Caki2 (cell line): ENCODE data around the gene ZNF407. TPM values are rescaled to one million over a fixed set of nuclear protein-coding genes. Genes with fewer than 3 reads are reported as not detected.
A peak's percentile ranks its signal among the peaks of the same experiment; 100 is the strongest.

Source experiments
- DNase-seq: peaks from one replicate; pipeline ENCODE4 v3.0.0-alpha.2; 2015; ENCODE audit warnings: low read depth
- in situ Hi-C: cut with HindIII; loops from 2 replicates; pipeline ENCODE4 v1.10.0; 2016; ENCODE audit warnings: low sequenced_read_pairs, low pct_unique_long_range_greater_than_20kb, mixed read lengths
- total RNA-seq: library from RNA; depleted of rRNA; stranded (reverse); fragments of >200 nt; shearing (Covaris generic); gene quantifications from 2 replicates; pipeline ENCODE4 v1.2.3, GENCODE V29; 2014; ENCODE audit warnings: low replicate concordance

Gene ZNF407
- total RNA-seq, 1 experiment from 2014 or later = 1.3 TPM

- in situ Hi-C loops = no loop called here
- DNase-seq = no peak
Measured at GRCh38 chr18:74826572-74826971, 228.9 kb downstream of the ZNF407 start.

GRCh38 chr18:74828200-74828599 is 230.5 kb downstream of the ZNF407 start:
- in situ Hi-C loops = no loop called here
- no peak for DNase-seq

GRCh38 chr18:74831571-74832250 is 234.0 kb downstream of the ZNF407 start:
- in situ Hi-C loops = no loop called here

DNA sequence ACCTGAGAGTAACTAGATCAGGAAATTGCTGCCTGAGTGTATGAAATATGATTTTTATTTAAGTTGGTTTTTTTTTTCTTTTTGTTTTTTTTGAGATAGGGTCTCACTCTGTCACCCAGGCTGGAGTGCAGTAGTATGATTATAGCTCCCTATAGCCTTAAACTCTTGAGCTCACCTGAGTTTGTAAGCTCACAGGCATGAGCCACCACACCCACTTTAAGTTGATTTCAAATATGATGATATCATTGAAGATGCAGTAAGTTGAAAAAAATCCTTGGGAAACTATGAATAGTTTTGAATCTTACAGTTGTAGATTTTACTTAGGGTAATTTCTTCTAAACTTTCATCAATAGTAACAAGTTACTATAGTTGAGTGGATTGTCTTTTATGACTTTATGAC is 234.7 kb downstream of the ZNF407 start:
- in situ Hi-C loops = no loop called here
- DNase-seq = no peak

More at GRCh38 chr18:74831571-74832250, 234.0 kb downstream of the ZNF407 start:
- no peak for DNase-seq

- in situ Hi-C loops = no loop called here
- no peak for DNase-seq
Measured at GRCh38 chr18:74832999-74833398, 235.3 kb downstream of the ZNF407 start.

DNA sequence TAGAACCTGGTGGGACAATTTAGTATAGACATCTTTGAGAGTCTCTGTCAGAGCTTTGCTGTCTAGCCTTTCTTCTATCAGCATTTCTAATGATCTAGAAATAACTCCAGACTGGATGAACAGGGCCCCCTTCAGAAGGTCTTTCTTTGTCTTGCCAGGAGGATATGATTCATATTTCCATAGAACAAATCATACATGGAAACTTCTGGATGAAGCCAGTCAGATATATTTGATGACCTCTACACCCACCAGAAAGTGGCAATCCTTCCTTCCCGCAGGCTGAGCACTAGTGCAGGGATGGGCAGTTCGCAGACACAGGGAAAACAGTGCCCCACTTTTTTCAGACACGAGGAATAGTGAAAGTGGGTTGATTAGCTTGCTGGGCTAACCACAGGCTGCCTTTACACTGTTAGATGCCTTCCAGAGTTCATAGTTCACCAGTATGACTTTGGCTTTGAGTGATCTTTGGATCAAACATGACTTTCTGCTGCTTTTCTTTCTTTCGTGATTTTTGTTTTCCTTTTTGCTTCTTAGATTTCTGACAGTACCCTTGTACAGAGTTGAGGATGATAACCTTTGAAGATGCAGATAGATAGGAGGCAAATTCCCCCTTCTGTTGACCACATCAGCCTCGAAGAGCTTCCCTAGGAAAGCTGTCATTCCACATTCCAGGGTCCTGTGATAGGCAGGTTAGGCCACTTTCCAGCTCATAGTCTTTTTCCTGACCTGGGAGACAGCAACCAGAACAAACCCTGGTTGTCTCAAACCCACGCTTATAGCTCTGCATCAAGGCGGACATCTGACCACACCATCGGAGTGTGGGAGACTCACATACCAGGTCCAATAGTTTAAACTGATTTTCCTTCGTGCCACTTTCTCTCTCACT is 237.0 kb downstream of the ZNF407 start:
- in situ Hi-C loops = no loop called here
- no peak for DNase-seq

DNA sequence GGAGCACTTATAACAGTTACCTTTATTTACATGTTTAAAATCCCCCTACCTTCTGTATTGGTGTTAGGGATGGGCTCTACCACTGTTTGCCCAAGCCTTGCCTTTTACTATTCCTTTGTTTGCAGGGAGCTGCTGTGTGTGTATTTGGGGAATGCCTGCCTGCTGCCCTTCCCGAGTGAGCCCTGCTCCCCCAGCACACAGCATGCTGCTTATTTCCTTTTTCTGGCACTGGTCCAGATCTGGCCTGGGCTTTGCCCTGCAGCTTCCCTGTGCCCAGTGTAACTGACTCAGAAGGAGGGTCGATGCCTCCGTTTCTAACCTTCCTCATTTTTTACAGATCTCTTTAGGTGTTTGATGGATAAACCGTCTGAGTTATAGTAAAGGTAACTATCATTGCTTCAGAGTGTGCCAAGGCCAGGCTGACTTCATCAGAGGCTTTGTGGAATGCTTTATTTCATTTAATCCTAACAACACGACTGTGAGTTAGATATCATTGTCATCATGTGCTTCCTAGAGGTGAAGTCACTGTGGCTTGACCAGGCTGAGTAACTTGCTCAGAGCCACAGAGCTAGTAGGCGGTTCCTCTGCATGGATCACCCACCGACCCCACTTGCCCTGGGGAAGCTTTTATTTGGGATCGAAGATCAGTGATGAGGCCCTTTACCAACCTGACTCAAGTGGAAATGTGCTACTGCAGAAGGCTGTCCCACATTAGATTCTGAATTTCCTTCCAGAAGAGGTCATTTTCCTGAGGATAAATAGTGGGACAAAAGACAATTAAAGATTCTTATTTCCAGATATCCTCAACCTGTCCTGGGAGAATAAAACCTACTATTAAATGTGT is 238.8 kb downstream of the ZNF407 start:
- peak; percentile 13 for DNase-seq
- in situ Hi-C loops = no loop called here

GRCh38 chr18:74840492-74841167 is 243.0 kb downstream of the ZNF407 start:
- DNase-seq = no peak
- in situ Hi-C loops = no loop called here

GRCh38 chr18:74841248-74841647 is 243.6 kb downstream of the ZNF407 start:
- DNase-seq = no peak
- in situ Hi-C loops = no loop called here

GRCh38 chr18:74849301-74849700 is 251.6 kb downstream of the ZNF407 start:
- in situ Hi-C loops = no loop called here
- DNase-seq = no peak

GRCh38 chr18:74856434-74856833 is 258.8 kb downstream of the ZNF407 start:
- no peak for DNase-seq
- in situ Hi-C loops = no loop called here

DNA sequence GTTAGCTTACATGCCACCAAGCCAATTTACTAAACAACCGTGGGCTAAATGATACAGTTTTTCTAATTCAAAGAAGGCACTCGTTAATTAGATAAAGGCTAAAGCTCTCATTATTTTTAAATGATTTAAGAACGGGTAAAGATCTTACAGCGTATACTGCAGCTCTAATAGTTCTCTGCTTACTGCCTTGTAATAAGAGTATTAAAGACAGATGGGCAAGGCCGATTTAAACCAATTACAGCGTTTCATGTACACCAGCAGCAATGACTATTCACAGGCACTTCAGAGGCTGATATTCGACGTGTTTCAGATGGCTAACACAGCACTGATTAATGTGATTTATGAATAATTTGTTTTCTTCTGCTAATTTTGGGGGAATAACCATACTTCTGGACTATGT is 259.3 kb downstream of the ZNF407 start:
- no peak for DNase-seq
- in situ Hi-C loops = no loop called here

DNA sequence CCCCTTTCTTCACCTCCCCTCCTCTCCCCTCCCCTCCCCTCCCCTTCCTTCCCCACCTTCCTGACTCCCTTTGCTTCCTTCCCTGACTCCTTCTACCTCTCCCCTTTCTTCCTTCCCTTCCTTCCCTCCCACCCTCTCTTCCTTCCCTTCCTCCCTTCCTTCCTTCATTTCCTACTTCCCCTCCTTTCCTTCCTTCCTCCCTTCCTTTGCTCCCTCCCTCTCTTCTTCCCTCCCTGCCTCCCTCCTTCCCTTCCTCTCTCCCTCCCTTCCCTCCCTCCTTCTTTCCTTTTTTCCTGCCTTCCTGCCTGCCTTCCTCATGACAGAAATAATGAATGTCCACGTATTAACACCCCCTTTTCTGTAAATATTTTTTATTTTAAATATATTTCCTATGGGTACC is 260.2 kb downstream of the ZNF407 start:
- in situ Hi-C loops = no loop called here
- no peak for DNase-seq

GRCh38 chr18:74861154-74861553 is 263.5 kb downstream of the ZNF407 start:
- DNase-seq = no peak
- in situ Hi-C loops = no loop called here

- in situ Hi-C loops = no loop called here
- DNase-seq = no peak
Measured at GRCh38 chr18:74862094-74862493, 264.4 kb downstream of the ZNF407 start.

GRCh38 chr18:74866577-74866976 is 268.9 kb downstream of the ZNF407 start:
- in situ Hi-C loops = no loop called here
- no peak for DNase-seq

DNA sequence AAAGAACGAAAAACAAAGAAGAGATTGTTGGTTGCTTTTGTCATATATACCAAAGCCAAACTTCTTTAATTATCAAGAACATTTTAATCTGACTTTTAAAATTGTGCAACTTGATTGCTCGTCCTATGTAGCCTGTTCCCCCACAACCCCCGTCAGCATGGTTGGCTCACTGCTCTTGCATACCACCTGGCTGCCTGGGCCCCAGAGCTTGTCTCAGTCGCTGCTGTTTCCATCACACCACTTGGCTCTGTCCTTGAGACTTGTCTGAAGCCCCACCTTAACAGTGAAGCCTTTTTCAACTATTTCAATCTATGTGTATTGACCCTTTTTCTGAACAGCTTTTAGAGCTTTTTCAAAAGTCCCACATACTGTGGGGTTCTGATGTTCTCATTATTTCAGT is 270.8 kb downstream of the ZNF407 start:
- no peak for DNase-seq
- in situ Hi-C loops = no loop called here
